ENCODE results near the gene FOXJ3.

Gene FOXJ3

GRCh38 chr1:42192106-42192505 lies 142.9 kb downstream of the FOXJ3 start:
- no peaks in the 10 kb centered on the region for H3K4me1 ChIP-seq (ENCODE audit: insufficient read depth, low read length)
- peaks cover 7% of the 10 kb centered on the region; the same call in 1 of the 2 replicates for H3K36me3 ChIP-seq (ENCODE audit: insufficient read depth, low read length)

GRCh38 chr1:42191319-42191718 lies 143.7 kb downstream of the FOXJ3 start:
- Histone ChIP-seq H3K9ac (ENCODE audit: low read depth, low read length) (no peak overlapping the region), H3K9me3 (ENCODE audit: control insufficient read depth, insufficient read depth, low read length) (no peaks in the 10 kb centered on the region), H3K36me3 (ENCODE audit: insufficient read depth, low read length) (peaks cover 7% of the 10 kb centered on the region; the same call in 1 of the 2 replicates), H3K4me1 (ENCODE audit: insufficient read depth, low read length) (no peaks in the 10 kb centered on the region)

More at GRCh38 chr1:42192106-42192505, 142.9 kb downstream of the FOXJ3 start:
- Histone ChIP-seq H3K9me3 (ENCODE audit: control insufficient read depth, insufficient read depth, low read length) (no peaks in the 10 kb centered on the region), H3K9ac (ENCODE audit: low read depth, low read length) (no peak overlapping the region)

- peaks cover 7% of the 10 kb centered on the region; the same call in 1 of the 2 replicates for H3K36me3 ChIP-seq (ENCODE audit: insufficient read depth, low read length)
- H3K9me3 ChIP-seq (ENCODE audit: control insufficient read depth, insufficient read depth, low read length) = no peaks in the 10 kb centered on the region
- H3K4me1 ChIP-seq (ENCODE audit: insufficient read depth, low read length) = no peaks in the 10 kb centered on the region
- no peak overlapping the region for H3K9ac ChIP-seq (ENCODE audit: low read depth, low read length)
Measured at GRCh38 chr1:42189931-42190853, 144.8 kb downstream of the FOXJ3 start.

DNA sequence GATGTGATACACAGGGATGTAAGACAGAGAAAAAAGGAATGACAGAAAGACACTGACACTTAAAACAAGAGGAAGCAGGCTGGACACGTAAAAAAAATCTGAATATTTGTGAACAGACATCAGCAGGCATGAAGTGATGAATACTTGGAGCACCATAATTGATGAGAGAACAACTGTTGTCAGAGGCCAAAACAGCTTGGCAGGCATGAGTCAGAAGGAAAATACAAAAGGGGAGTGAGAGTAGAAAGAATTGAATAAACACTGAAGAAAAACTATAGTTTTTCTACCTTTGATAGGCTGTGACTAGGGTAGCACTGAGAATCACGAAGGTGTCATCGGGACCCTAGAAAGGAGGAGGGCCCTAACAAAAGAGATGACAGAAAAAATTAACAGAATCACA lies 148.9 kb downstream of the FOXJ3 start:
- H3K4me1 ChIP-seq (ENCODE audit: insufficient read depth, low read length) = no peaks in the 10 kb centered on the region
- H3K36me3 ChIP-seq (ENCODE audit: insufficient read depth, low read length) = peaks cover 11% of the 10 kb centered on the region; the same call in 1 of the 2 replicates
- H3K9ac ChIP-seq (ENCODE audit: low read depth, low read length) = no peak overlapping the region
- no peaks in the 10 kb centered on the region for H3K9me3 ChIP-seq (ENCODE audit: control insufficient read depth, insufficient read depth, low read length)

DNA sequence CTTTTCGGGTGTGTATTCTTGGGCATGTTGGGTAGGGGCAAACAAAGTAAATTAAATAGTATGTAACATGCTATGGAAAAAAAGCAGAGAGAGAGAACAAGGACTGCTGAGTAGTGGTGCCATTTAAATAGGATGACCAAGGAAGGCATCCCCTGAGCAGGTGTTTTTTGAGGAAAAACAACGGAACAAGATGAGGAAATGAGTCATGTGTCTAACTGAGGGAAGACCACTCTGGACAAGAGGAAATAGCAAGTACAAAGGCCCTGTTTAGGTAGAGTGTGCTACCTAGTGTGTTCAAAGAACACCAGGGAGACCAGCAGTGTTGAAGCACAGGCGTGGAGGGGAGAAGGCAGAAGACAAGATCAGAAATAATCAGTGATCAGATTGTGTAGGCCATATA lies 150.4 kb downstream of the FOXJ3 start:
- Histone ChIP-seq H3K9me3 (ENCODE audit: control insufficient read depth, insufficient read depth, low read length) (no peaks in the 10 kb centered on the region), H3K9ac (ENCODE audit: low read depth, low read length) (no peak overlapping the region), H3K36me3 (ENCODE audit: insufficient read depth, low read length) (peaks cover 11% of the 10 kb centered on the region; the same call in 1 of the 2 replicates), H3K4me1 (ENCODE audit: insufficient read depth, low read length) (no peaks in the 10 kb centered on the region)

DNA sequence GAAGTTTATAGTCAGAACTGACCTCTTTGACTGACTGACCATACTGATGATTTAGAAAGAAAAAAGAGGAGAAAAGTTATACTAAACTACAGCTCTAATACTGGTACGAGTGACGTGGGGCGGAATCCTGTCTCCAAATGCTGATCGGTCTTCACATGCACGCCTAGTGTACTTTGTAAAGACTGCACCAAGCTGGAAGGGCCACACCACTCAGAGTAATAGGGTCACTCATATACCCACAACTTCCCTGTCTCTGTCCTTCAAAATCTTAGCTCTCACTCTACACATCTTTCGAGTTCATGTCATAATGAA lies 151.1 kb downstream of the FOXJ3 start:
- Histone ChIP-seq H3K36me3 (ENCODE audit: insufficient read depth, low read length) (peaks cover 7% of the 10 kb centered on the region; the same call in 1 of the 2 replicates), H3K9me3 (ENCODE audit: control insufficient read depth, insufficient read depth, low read length) (no peaks in the 10 kb centered on the region), H3K9ac (ENCODE audit: low read depth, low read length) (no peak overlapping the region), H3K4me1 (ENCODE audit: insufficient read depth, low read length) (no peaks in the 10 kb centered on the region)

DNA sequence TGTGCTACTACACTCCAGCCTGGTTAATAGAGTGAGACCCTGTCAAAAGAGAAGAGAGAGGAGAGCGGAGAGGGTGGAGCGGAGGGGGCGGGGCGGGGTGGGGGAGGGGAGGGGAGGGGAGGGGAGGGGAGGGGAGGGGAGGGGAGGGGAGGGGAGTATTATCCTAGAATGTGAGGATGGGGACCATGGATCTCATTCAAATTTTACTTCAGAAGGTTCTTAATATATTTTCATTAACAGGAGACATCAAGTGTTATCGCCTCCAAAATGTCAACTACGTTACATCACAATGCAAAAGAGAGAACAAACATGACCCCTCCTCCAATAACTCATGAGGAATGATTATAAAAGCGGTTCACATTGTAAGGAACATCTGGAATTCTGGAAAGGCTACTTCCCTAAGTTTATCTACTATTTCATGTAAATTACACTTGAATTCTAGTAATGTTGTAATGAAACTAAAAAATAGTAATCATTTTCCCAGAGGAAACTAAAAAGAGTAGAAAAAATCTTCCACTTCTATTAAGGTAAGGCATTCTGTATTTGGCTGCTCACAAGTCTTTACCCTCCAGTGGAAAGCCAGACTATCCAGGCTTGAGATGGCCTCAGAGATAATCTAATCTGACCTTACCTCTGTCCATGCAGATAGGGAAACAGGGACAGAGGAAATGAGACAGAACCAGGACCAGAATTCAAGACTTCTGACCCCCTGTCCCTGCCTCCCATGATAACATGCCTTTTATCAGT lies 151.7 kb downstream of the FOXJ3 start:
- Histone ChIP-seq H3K9me3 (ENCODE audit: control insufficient read depth, insufficient read depth, low read length) (no peaks in the 10 kb centered on the region), H3K36me3 (ENCODE audit: insufficient read depth, low read length) (peaks cover 4% of the 10 kb centered on the region; the same call in 1 of the 2 replicates), H3K9ac (ENCODE audit: low read depth, low read length) (no peak overlapping the region), H3K4me1 (ENCODE audit: insufficient read depth, low read length) (no peaks in the 10 kb centered on the region)

- Histone ChIP-seq H3K9me3 (ENCODE audit: control insufficient read depth, insufficient read depth, low read length) (no peaks in the 10 kb centered on the region), H3K9ac (ENCODE audit: low read depth, low read length) (no peak overlapping the region), H3K36me3 (ENCODE audit: insufficient read depth, low read length) (peaks cover 4% of the 10 kb centered on the region; the same call in 1 of the 2 replicates), H3K4me1 (ENCODE audit: insufficient read depth, low read length) (no peaks in the 10 kb centered on the region)
Measured at GRCh38 chr1:42181687-42182086, 153.3 kb downstream of the FOXJ3 start.

DNA sequence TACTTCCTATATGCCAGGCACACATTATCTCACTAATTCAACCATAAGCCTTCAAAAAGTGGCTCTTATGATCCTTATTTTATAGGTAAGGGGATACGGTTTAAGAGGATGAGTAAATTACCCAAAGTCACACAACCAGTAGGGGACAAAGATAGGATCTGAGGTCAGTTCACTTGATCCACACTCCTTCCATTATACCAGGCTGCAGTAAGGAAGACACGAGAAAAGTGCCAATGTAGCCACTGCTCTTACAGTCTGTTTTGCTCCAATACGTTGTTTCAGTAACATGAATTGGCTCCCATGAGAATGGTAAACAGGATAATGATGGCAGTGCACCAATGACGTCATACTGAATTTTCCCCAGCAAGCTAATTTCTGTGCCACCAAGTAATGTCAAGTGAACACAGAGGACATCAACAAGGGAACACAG lies 155.1 kb downstream of the FOXJ3 start:
- H3K9me3 ChIP-seq (ENCODE audit: control insufficient read depth, insufficient read depth, low read length) = no peaks in the 10 kb centered on the region
- no peak overlapping the region for H3K9ac ChIP-seq (ENCODE audit: low read depth, low read length)
- H3K4me1 ChIP-seq (ENCODE audit: insufficient read depth, low read length) = no peaks in the 10 kb centered on the region
- H3K36me3 ChIP-seq (ENCODE audit: insufficient read depth, low read length) = peaks cover 7% of the 10 kb centered on the region; the same call in 1 of the 2 replicates

DNA sequence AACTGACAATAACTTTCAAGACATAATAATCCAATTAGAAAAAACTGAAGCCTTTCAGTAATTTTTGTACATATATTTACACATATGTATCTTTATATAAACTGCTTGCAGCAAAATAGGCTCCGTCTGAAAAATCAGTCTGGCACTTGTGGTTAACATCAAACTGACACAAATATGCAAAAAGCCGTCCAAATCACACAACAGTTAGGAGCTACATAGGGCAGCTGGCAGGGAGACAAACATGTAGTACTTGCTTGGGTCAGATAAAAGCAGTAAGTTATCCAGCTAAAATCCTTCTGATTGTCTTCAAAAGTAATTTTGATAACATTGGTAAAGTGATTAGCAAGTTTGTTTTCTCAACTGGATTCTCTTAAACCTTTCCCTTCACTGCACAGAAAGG lies 155.8 kb downstream of the FOXJ3 start:
- Histone ChIP-seq H3K9ac (ENCODE audit: low read depth, low read length) (no peak overlapping the region), H3K4me1 (ENCODE audit: insufficient read depth, low read length) (no peaks in the 10 kb centered on the region), H3K36me3 (ENCODE audit: insufficient read depth, low read length) (peaks cover 7% of the 10 kb centered on the region; the same call in 1 of the 2 replicates), H3K9me3 (ENCODE audit: control insufficient read depth, insufficient read depth, low read length) (no peaks in the 10 kb centered on the region)

- Histone ChIP-seq H3K36me3 (ENCODE audit: insufficient read depth, low read length) (peaks cover 3% of the 10 kb centered on the region; the same call in 1 of the 2 replicates), H3K9me3 (ENCODE audit: control insufficient read depth, insufficient read depth, low read length) (no peaks in the 10 kb centered on the region), H3K9ac (ENCODE audit: low read depth, low read length) (no peak overlapping the region), H3K4me1 (ENCODE audit: insufficient read depth, low read length) (no peaks in the 10 kb centered on the region)
Measured at GRCh38 chr1:42178249-42178648, 156.8 kb downstream of the FOXJ3 start.

- Histone ChIP-seq H3K36me3 (ENCODE audit: insufficient read depth, low read length) (peaks cover 3% of the 10 kb centered on the region; the same call in 1 of the 2 replicates), H3K9me3 (ENCODE audit: control insufficient read depth, insufficient read depth, low read length) (no peaks in the 10 kb centered on the region), H3K4me1 (ENCODE audit: insufficient read depth, low read length) (no peaks in the 10 kb centered on the region; the same call in 1 of the 2 replicates), H3K9ac (ENCODE audit: low read depth, low read length) (no peak overlapping the region)
Measured at GRCh38 chr1:42177541-42177981, 157.5 kb downstream of the FOXJ3 start.

DNA sequence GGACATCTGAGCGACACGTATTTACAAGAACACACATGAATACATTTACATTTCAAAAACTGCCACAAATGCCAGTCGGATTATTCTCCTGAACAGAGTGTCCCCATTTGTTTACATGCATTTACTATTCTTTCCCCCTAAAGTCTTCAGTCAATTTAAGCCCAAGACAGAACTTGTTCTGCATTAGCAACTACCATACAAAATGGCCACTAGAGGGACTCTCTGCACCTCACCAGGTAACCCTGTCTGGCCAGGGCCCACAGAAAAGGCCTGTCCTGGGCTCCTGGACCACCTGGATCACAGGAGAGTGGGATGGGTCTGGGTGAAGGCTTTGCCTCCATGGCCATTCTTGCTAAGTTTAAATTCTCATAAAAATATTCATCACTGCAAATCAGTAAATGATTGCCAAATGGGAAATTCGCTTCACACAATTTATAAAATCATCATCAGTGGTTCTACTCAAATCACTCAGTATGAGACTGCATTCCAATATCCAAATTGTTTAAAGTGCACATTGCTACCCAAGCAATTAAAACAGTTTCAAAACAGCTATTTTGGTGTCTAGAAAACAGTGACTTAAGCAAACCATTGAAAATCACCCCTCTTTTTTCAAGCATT lies 158.0 kb downstream of the FOXJ3 start:
- Histone ChIP-seq H3K4me1 (ENCODE audit: insufficient read depth, low read length) (no peaks in the 10 kb centered on the region; the same call in 1 of the 2 replicates), H3K36me3 (ENCODE audit: insufficient read depth, low read length) (peaks cover 3% of the 10 kb centered on the region; the same call in 1 of the 2 replicates)

More for the DNA sequence above, 158.0 kb downstream of the FOXJ3 start:
- no peaks in the 10 kb centered on the region for H3K9me3 ChIP-seq (ENCODE audit: control insufficient read depth, insufficient read depth, low read length)
- no peak overlapping the region for H3K9ac ChIP-seq (ENCODE audit: low read depth, low read length)
